GM20000 (cell line): ENCODE data around the gene RAD21L1.

Experiments
- DNase-seq: peaks from one replicate; pipeline ENCODE4 v3.0.0; 2012; ENCODE audit warnings: low spot score
- TF ChIP-seq, protein P1 (sequence below): IDR thresholded peaks from 2 replicates; pipeline ENCODE4 v1.5.1; 2012; ENCODE audit warnings: mild to moderate bottlenecking, control low read depth; ENCODE audit errors: extremely low read depth, missing control alignments

Gene RAD21L1

GRCh38 chr20:1298166-1298565 is 72.3 kb downstream of the RAD21L1 start:
- no peak for DNase-seq
- TF ChIP-seq, protein P1, sequence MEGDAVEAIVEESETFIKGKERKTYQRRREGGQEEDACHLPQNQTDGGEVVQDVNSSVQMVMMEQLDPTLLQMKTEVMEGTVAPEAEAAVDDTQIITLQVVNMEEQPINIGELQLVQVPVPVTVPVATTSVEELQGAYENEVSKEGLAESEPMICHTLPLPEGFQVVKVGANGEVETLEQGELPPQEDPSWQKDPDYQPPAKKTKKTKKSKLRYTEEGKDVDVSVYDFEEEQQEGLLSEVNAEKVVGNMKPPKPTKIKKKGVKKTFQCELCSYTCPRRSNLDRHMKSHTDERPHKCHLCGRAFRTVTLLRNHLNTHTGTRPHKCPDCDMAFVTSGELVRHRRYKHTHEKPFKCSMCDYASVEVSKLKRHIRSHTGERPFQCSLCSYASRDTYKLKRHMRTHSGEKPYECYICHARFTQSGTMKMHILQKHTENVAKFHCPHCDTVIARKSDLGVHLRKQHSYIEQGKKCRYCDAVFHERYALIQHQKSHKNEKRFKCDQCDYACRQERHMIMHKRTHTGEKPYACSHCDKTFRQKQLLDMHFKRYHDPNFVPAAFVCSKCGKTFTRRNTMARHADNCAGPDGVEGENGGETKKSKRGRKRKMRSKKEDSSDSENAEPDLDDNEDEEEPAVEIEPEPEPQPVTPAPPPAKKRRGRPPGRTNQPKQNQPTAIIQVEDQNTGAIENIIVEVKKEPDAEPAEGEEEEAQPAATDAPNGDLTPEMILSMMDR: no peak

- TF ChIP-seq, protein P1: no peak
- DNase-seq: no peak
These were observed 73.2 kb downstream of the RAD21L1 start for GRCh38 chr20:1298888-1299511.

DNA sequence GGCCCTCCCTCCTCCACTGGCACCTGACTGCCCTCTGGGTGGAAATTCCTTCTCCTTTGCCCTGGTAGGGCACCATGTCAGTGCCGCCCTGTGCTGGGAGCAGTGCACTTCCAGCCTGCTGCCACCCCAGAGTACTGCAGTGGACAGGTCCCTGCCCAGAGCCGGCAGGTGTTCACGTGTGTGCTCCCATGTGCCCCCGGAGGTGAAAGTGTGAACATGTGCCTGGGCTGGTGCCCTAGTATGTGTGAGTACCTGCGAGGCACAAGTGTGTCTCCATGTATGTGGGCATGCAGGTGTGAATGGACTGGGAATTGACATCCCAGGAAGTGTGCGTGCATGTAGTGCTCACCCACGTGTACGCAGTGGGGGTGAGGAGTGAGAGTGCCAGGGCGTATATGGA is 73.7 kb downstream of the RAD21L1 start:
- no peak for DNase-seq
- TF ChIP-seq, protein P1: no peak

DNA sequence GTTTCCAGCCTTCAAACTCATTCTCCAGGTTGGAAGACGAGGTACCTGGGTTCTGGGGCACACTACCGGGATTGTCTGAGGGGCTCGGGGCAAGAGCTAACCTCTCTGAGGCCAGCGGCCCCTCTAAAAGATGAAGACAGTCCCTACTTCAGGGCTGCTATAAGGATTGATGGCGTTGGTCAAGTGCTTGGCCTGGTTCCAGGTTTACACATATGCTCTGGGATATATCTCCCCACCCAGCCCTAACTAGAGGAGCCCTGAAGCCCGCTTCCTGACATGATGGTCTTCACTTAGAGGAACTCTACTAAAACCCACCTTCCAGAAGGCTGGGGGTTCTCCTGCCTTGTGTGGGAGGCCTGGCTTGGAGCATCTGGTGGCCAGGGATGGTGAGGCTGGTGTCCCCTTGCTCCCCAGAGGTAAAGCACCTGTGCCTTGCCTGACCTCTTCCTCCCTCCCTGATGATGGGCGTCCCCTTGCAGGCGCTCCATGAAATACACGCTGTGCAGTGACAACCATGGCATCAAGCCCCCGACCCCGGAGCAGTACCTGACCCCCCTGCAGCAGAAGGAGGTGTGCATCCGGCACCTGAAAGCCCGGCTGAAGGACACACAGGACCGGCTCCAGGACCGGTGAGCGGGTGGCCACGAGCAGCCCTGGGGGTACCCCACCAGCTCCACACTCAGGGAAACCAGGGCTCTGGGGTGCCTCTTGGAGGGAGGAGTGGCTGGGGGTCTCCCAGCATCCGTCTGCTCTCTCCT is 74.4 kb downstream of the RAD21L1 start:
- DNase-seq: no peak
- TF ChIP-seq, protein P1: no peak

- DNase-seq: no peak
- TF ChIP-seq, protein P1: no peak
These were observed 75.2 kb downstream of the RAD21L1 start for GRCh38 chr20:1301031-1301529.

DNA sequence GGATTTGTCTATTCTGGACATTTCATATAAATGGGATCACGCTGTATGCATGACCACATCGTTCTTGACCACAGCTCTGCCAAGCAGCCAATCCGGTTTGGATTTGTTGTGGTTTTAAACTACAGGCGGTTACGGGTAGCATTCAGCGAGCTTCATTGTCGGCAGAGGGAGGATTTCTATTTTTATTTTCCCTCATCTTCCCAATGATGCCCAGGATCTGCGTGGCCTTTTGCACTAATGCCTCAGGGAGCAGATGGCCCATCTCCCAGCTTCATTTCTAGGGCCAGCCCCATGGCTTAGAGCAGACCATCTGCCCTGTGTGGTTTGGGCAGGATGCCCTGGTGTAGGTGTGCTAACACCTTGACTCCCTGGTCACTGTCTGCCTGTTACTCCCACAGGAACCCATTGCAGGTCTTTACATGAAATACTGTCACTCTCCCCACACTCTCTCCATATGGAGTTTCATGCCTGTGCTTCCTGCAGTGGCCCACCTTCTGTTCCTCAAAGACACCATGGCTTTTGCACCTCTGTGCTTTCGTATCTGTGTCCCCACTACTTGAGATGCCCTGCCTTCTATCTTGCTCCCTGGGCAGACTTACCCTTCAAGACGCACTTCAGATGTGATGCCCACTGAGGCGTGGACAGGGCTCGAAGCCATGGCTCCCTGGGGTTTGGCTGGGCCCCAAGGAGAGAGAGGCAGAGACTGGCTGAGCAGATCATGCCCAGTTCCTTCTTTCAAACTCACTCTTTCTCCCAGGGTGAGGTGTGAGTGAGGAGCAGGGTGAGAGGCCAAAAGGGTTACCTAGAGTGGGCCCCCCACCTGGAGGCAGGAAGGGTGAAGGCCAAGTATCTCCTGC is 77.1 kb downstream of the RAD21L1 start:
- TF ChIP-seq, protein P1: no peak
- no peak for DNase-seq
